GM18868 (cell line): ENCODE data around the gene SERINC5.
"Not testable (repeated sequence)": the region's sequence is repeated elsewhere in the genome, so short reads cannot be mapped to it uniquely, and the experiment has no call there.

ENCODE experiments used
- ATAC-seq: cut with Tn5 transposase; IDR thresholded peaks from one replicate; pipeline ENCODE4 v1.9.1; 2021; ENCODE audit warnings: mild to moderate bottlenecking, moderate library complexity; ENCODE audit not compliant: unreplicated experiment

Gene SERINC5

GRCh38 chr5:80111376-80111990 is 144.4 kb downstream of the SERINC5 start:
- not testable (repeated sequence) for ATAC-seq

GRCh38 chr5:80109646-80110478 is 146.0 kb downstream of the SERINC5 start:
- no peak for ATAC-seq

- ATAC-seq = no peak
Observed at GRCh38 chr5:80106916-80107315, 148.9 kb downstream of the SERINC5 start.

- ATAC-seq = no peak
Observed at GRCh38 chr5:80105698-80106439, 150.0 kb downstream of the SERINC5 start.

GRCh38 chr5:80103371-80103770 is 152.5 kb downstream of the SERINC5 start:
- no peak for ATAC-seq

- no peak for ATAC-seq
Observed at GRCh38 chr5:80101993-80102392, 153.9 kb downstream of the SERINC5 start.

GRCh38 chr5:80097451-80097850 is 158.4 kb downstream of the SERINC5 start:
- no peak for ATAC-seq

GRCh38 chr5:80094236-80094738 is 161.6 kb downstream of the SERINC5 start:
- ATAC-seq = no peak

- ATAC-seq = no peak
Observed at GRCh38 chr5:80093796-80094195, 162.1 kb downstream of the SERINC5 start.

- ATAC-seq = no peak
Observed at GRCh38 chr5:80092486-80093107, 163.3 kb downstream of the SERINC5 start.

- not testable (repeated sequence) for ATAC-seq
Observed at GRCh38 chr5:80091792-80092192, 164.1 kb downstream of the SERINC5 start.

GRCh38 chr5:80090884-80091166 is 165.0 kb downstream of the SERINC5 start:
- ATAC-seq = no peak

GRCh38 chr5:80083101-80083890 is 172.6 kb downstream of the SERINC5 start:
- peak; percentile 43 for ATAC-seq

- ATAC-seq = no peak
Observed at GRCh38 chr5:80082731-80083100, 173.1 kb downstream of the SERINC5 start.

- ATAC-seq = no peak
Observed at GRCh38 chr5:80082281-80082680, 173.6 kb downstream of the SERINC5 start.

GRCh38 chr5:80078921-80079320 is 176.9 kb downstream of the SERINC5 start:
- ATAC-seq = no peak

GRCh38 chr5:80077051-80077714 is 178.7 kb downstream of the SERINC5 start:
- ATAC-seq = no peak

GRCh38 chr5:80076131-80077050 is 179.5 kb downstream of the SERINC5 start:
- no peak for ATAC-seq
